ENCODE results near the gene SIL1. TPM values are rescaled to one million over a fixed set of nuclear protein-coding genes. Genes with fewer than 3 reads are reported as not detected.
A peak's percentile ranks its signal among the peaks of the same experiment; 100 is the strongest.

The SIL1 gene
- total and polyA plus RNA-seq, 2 of the 4 experiments (the other 2 are of a cell fraction): 56.1 to 66.0 TPM

DNA sequence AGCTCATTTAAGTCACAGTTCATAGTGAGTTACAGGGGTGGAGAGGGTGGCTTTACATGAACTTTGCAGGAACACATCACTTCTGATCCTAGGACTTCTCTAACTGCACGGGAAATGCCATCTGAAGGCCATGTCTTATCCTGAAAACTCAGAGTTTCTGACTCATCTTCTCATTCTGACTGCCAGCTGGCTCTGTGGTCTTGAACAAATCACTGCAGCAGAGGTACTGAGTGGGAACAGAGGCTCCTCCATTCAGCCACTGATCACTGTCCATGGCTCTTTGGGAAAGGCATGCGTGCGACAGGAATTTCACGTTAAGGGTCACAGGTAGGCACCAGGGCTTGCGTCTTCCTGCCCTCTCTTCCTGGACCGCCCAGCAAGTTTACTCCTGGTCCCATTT, 208.4 kb downstream of the SIL1 start:
- Histone ChIP-seq H3K27ac (ENCODE audit: insufficient read depth, low read length) (no peak overlapping the region), H2BK120ac (ENCODE audit: low read depth, low read length) (no peak overlapping the region), H2AFZ (replicated peaks; ENCODE audit: low read length, poor library complexity) (no peak overlapping the region), H3K9ac (ENCODE audit: low read depth, low read length) (no peak overlapping the region), H4K20me1 (ENCODE audit: insufficient read depth, low read length) (no peaks in the 10 kb centered on the region), H2AK5ac (ENCODE audit: low read depth, low read length) (no peak overlapping the region; the same call in 1 of the 2 replicates), H3K9me3 (ENCODE audit: control insufficient read depth, insufficient read depth, low read length) (no peaks in the 10 kb centered on the region), H3K36me3 (ENCODE audit: control insufficient read depth, insufficient read depth, low read length) (no peaks in the 10 kb centered on the region), H2AK9ac (replicated peaks; ENCODE audit: low read depth, low read length, poor library complexity) (peak overlapping the region; percentile 7), H2BK15ac (ENCODE audit: low read depth, low read length) (no peak overlapping the region), H3K14ac (replicated peaks; ENCODE audit: low read depth, low read length) (0 out of 2 replicates have a peak overlapping the region, but pooled peaks have one; percentile 5), H3K4me2 (ENCODE audit: low read depth, low read length) (no peak overlapping the region), H3K18ac (ENCODE audit: low read depth, low read length) (no peak overlapping the region), H4K5ac (ENCODE audit: low read depth, low read length) (no peak overlapping the region), H3K9me1 (ENCODE audit: insufficient read depth, low read length) (peaks cover 8% of the 10 kb centered on the region), H3K23ac (ENCODE audit: low read depth, low read length) (no peak overlapping the region), H2BK5ac (ENCODE audit: low read depth, low read length, poor library complexity, severe bottlenecking) (no peak overlapping the region), H3K56ac (ENCODE audit: extremely low read depth, insufficient read depth, low read length) (no peak overlapping the region), H3K4ac (ENCODE audit: low read depth, low read length) (no peak overlapping the region), H3K27me3 (ENCODE audit: control insufficient read depth, insufficient read depth, low read length) (no peaks in the 10 kb centered on the region), H3K4me3 (ENCODE audit: insufficient read depth, low read depth, low read length) (no peak overlapping the region), H3K4me1 (ENCODE audit: control insufficient read depth, insufficient read depth, low read length) (peaks cover 7% of the 10 kb centered on the region), H4K8ac (ENCODE audit: low read depth in 2 of 2, low read length in 2 of 2) (no peak overlapping the region), H2BK20ac (ENCODE audit: low read depth, low read length) (no peak overlapping the region), H3K79me1 (ENCODE audit: low read depth in 1 of 2, low read length in 2 of 2) (no peaks in the 10 kb centered on the region; a peak in 1 of 4 replicates), H4K91ac (ENCODE audit: insufficient read depth, low read depth, low read length) (no peak overlapping the region)
- dilution Hi-C loops (cut with HindIII; ENCODE audit: low sequenced_read_pairs, unreplicated experiment) (no loop called here), intact Hi-C loops (cut with micrococcal nuclease) (no loop called here), in situ Hi-C loops (cut with MboI; ENCODE audit: low sequenced_read_pairs) (no loop called here)
- peak; percentile 73 for ATAC-seq (ENCODE audit: low read depth)
- DNase-seq: peak; percentile 76
- ChIA-PET CTCF (no interaction called here), POLR2A (ENCODE audit: unreplicated experiment) (no interaction called here)
- no TSS peak for BruUV-seq (replicated peaks)
- 100% methylated on average over 3 of the region's 6 CpGs; no CpG with 5 or more reads in 1 of the 2 experiments for WGBS, 2 experiments (ENCODE audit: extremely low coverage in 2 of 2, insufficient read length in 1 of 2)
- TF ChIP-seq USF2 (IDR thresholded peaks at IDR 0.05; ENCODE audit: low read depth, low read length) (no peak), RCOR1 (IDR thresholded peaks at IDR 0.05; ENCODE audit: insufficient replicate concordance, low read length) (no peak), CHD1 (IDR thresholded peaks at IDR 0.05; ENCODE audit: low read depth, low read length) (no peak), FOS (IDR thresholded peaks at IDR 0.05; ENCODE audit: low read depth, low read length) (no peak), RAD21 (IDR thresholded peaks at IDR 0.05; ENCODE audit: low read length) (no peak), CEBPB (IDR thresholded peaks at IDR 0.05; ENCODE audit: low read depth, low read length) (no peak), ELK1 (IDR thresholded peaks at IDR 0.05; ENCODE audit: borderline replicate concordance, low read depth, low read length) (no peak), POLR2A (IDR thresholded peaks at IDR 0.05; ENCODE audit: low read depth, low read length) (no peak), RFX5 (IDR thresholded peaks at IDR 0.05; ENCODE audit: low read depth, low read length) (no peak), MAZ (IDR thresholded peaks at IDR 0.05; ENCODE audit: borderline replicate concordance, low read depth, low read length) (no peak), MAFK (IDR thresholded peaks at IDR 0.05; ENCODE audit: low read depth, low read length) (no peak), MXI1 (IDR thresholded peaks at IDR 0.05; ENCODE audit: borderline replicate concordance, low read depth, low read length) (no peak)
- TF ChIP-seq, protein P1, sequence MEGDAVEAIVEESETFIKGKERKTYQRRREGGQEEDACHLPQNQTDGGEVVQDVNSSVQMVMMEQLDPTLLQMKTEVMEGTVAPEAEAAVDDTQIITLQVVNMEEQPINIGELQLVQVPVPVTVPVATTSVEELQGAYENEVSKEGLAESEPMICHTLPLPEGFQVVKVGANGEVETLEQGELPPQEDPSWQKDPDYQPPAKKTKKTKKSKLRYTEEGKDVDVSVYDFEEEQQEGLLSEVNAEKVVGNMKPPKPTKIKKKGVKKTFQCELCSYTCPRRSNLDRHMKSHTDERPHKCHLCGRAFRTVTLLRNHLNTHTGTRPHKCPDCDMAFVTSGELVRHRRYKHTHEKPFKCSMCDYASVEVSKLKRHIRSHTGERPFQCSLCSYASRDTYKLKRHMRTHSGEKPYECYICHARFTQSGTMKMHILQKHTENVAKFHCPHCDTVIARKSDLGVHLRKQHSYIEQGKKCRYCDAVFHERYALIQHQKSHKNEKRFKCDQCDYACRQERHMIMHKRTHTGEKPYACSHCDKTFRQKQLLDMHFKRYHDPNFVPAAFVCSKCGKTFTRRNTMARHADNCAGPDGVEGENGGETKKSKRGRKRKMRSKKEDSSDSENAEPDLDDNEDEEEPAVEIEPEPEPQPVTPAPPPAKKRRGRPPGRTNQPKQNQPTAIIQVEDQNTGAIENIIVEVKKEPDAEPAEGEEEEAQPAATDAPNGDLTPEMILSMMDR (conservative IDR thresholded peaks at IDR 0.05; ENCODE audit: low read depth, low read length): no peak
